Measurements from ENCODE around the gene RFTN1. TPM values are rescaled to one million over a fixed set of nuclear protein-coding genes. Genes with fewer than 3 reads are reported as not detected.

Gene RFTN1
- total and polyA plus RNA-seq, 4 donors, result 33.8 to 82.5 (median 53.4) TPM

DNA sequence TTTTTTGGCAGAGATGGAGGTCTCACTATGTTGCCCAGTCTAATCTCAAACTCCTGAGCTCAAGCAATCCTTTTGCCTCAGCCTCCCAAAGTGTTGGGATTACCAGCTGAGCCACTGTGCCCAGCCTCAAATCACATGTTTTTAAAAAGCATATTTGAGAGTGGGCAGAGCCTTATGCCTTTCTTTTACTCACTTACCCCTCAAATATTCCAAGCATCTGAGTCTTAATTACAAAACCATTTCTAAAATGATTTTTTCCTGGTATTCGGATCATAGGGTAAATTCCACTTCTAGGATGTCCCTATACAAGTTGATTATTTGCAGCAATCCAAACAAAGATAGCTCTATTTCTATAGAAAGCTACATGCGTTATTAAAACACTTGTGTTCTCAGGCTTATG lies 106.1 kb downstream of the RFTN1 start:
- no peaks in the 10 kb centered on the region for H3K27me3 ChIP-seq (ENCODE audit: control insufficient read depth in 3 of 3, insufficient read depth in 3 of 3, low read length in 2 of 3)
- TF ChIP-seq, protein P1, sequence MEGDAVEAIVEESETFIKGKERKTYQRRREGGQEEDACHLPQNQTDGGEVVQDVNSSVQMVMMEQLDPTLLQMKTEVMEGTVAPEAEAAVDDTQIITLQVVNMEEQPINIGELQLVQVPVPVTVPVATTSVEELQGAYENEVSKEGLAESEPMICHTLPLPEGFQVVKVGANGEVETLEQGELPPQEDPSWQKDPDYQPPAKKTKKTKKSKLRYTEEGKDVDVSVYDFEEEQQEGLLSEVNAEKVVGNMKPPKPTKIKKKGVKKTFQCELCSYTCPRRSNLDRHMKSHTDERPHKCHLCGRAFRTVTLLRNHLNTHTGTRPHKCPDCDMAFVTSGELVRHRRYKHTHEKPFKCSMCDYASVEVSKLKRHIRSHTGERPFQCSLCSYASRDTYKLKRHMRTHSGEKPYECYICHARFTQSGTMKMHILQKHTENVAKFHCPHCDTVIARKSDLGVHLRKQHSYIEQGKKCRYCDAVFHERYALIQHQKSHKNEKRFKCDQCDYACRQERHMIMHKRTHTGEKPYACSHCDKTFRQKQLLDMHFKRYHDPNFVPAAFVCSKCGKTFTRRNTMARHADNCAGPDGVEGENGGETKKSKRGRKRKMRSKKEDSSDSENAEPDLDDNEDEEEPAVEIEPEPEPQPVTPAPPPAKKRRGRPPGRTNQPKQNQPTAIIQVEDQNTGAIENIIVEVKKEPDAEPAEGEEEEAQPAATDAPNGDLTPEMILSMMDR (IDR thresholded peaks at IDR 0.05; ENCODE audit: control extremely low read depth, extremely low read depth), result no peak
- H3K4me3 ChIP-seq, result no peak overlapping the region
- WGBS, 2 donors, result 86 to 89% methylated on average over 2 of the region's 2 CpGs
- H3K27ac ChIP-seq (ENCODE audit: low read depth in 1 of 2, low read length in 1 of 2), result no peak overlapping the region
- peaks cover 0 to 12% (median 2%) of the 10 kb centered on the region in 4 donors for H3K36me3 ChIP-seq (ENCODE audit: control insufficient read depth in 4 of 4, insufficient read depth in 4 of 4, low read length in 4 of 4)
- H3K9me3 ChIP-seq (ENCODE audit: control insufficient read depth in 4 of 4, insufficient read depth in 3 of 4, low read length in 3 of 4), result no peaks in the 10 kb centered on the region
- peaks cover 0 to 9% (median 7%) of the 10 kb centered on the region in 5 donors for H3K4me1 ChIP-seq (ENCODE audit: control insufficient read depth in 5 of 5, insufficient read depth in 5 of 5, low read length in 5 of 5)
- DNase-seq, result no peak
- no peak for ATAC-seq (ENCODE audit: insufficient read depth, low FRiP score)
- H3K9ac ChIP-seq (ENCODE audit: insufficient read depth in 1 of 2, low read length in 2 of 2), result no peak overlapping the region

DNA sequence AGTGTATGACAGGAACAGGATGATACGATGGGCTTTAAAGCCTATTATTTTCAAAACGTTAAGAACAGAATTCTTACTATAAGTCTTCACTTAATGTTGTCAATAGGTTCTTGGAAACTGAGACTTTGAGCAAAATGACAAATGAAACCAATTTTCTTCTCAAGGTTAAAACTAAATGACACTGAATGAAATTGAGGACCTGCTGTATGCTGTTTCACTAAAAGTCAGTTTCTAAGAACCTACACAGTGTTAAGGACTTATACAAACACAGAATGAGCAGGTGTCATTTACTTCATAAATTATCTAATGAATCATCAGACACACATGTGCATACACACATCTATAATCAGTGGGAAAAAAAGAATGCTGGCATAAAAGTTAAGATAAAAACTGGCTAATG lies 106.9 kb downstream of the RFTN1 start:
- Histone ChIP-seq H3K9me3 (ENCODE audit: control insufficient read depth in 4 of 4, insufficient read depth in 3 of 4, low read length in 3 of 4) (no peaks in the 10 kb centered on the region), H3K9ac (ENCODE audit: insufficient read depth in 1 of 2, low read length in 2 of 2) (no peak overlapping the region), H3K36me3 (ENCODE audit: control insufficient read depth in 4 of 4, insufficient read depth in 4 of 4, low read length in 4 of 4) (peaks cover 0 to 12% (median 2%) of the 10 kb centered on the region in 4 donors), H3K27me3 (ENCODE audit: control insufficient read depth in 3 of 3, insufficient read depth in 3 of 3, low read length in 2 of 3) (no peaks in the 10 kb centered on the region), H3K4me1 (ENCODE audit: control insufficient read depth in 5 of 5, insufficient read depth in 5 of 5, low read length in 5 of 5) (peaks cover 0 to 9% (median 7%) of the 10 kb centered on the region in 5 donors), H3K27ac (ENCODE audit: low read depth in 1 of 2, low read length in 1 of 2) (no peak overlapping the region), H3K4me3 (no peak overlapping the region)
- ATAC-seq (ENCODE audit: insufficient read depth, low FRiP score) (no peak), DNase-seq (no peak)
- TF ChIP-seq, protein P1 (IDR thresholded peaks at IDR 0.05; ENCODE audit: control extremely low read depth, extremely low read depth), result no peak
- WGBS, 2 donors, result 71 to 86% methylated on average over 2 of the region's 2 CpGs

DNA sequence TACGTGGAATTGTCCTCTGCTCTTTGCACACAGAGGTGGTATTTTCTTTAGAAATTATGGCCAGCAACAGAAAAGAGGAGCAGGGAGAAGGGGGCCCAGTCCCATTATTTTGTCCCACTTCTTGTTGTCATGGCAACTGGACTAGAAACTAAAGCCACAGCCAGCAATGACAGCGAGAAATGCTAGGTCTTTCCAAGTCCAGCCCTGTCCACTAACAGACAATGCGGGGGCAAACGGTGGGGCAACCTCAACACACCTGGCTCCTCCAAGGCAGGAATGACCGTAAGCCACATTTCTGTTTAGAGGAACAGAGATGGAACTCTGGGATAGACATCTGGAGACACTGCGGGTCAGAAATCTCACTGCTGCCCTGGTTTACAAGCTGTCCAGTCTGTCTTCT lies 107.3 kb downstream of the RFTN1 start:
- H3K27ac ChIP-seq (ENCODE audit: low read depth in 1 of 2, low read length in 1 of 2), result no peak overlapping the region
- no peaks in the 10 kb centered on the region for H3K27me3 ChIP-seq (ENCODE audit: control insufficient read depth in 3 of 3, insufficient read depth in 3 of 3, low read length in 2 of 3)
- no peak overlapping the region for H3K9ac ChIP-seq (ENCODE audit: insufficient read depth in 1 of 2, low read length in 2 of 2)
- DNase-seq (no peak), ATAC-seq (ENCODE audit: insufficient read depth, low FRiP score) (no peak)
- no peak overlapping the region for H3K4me3 ChIP-seq
- peaks cover 0 to 12% (median 2%) of the 10 kb centered on the region in 4 donors for H3K36me3 ChIP-seq (ENCODE audit: control insufficient read depth in 4 of 4, insufficient read depth in 4 of 4, low read length in 4 of 4)
- 92 to 97% methylated on average over 6 of the region's 6 CpGs for WGBS, 2 donors
- no peaks in the 10 kb centered on the region for H3K9me3 ChIP-seq (ENCODE audit: control insufficient read depth in 4 of 4, insufficient read depth in 3 of 4, low read length in 3 of 4)
- TF ChIP-seq, protein P1 (IDR thresholded peaks at IDR 0.05; ENCODE audit: control extremely low read depth, extremely low read depth), result no peak
- peaks cover 0 to 9% (median 7%) of the 10 kb centered on the region in 5 donors for H3K4me1 ChIP-seq (ENCODE audit: control insufficient read depth in 5 of 5, insufficient read depth in 5 of 5, low read length in 5 of 5)

DNA sequence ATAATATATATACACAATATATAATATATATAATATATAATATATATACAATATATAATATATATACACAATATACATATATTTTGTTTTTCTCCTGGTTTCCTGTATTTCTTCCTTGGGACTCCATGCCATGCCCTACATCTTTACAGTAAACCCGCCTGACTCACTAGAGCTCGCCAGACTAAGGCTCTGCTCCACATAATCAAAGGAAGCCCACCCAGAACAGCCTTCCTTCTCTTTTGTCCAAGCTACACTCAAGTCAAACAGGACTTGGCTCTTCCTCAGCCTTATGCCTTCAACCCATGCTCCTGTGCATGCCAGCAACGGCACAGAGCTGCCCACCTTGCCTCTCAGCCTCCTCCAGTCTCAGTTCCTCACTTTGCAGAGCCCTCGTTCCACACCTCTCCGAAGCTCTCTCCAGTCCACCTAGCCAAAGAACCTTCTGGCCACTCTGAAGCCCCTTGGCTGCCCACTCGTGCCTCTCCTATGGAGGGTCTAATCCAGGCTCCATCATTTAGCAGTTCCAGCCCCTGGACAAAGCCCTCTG lies 109.1 kb downstream of the RFTN1 start:
- Histone ChIP-seq H3K9ac (ENCODE audit: insufficient read depth in 1 of 2, low read length in 2 of 2) (no peak overlapping the region), H3K4me3 (no peak overlapping the region), H3K27me3 (ENCODE audit: control insufficient read depth in 3 of 3, insufficient read depth in 3 of 3, low read length in 2 of 3) (no peaks in the 10 kb centered on the region), H3K36me3 (ENCODE audit: control insufficient read depth in 4 of 4, insufficient read depth in 4 of 4, low read length in 4 of 4) (peaks cover 0 to 12% (median 2%) of the 10 kb centered on the region in 4 donors), H3K4me1 (ENCODE audit: control insufficient read depth in 5 of 5, insufficient read depth in 5 of 5, low read length in 5 of 5) (peaks cover 0 to 26% (median 13%) of the 10 kb centered on the region in 5 donors), H3K9me3 (ENCODE audit: control insufficient read depth in 4 of 4, insufficient read depth in 3 of 4, low read length in 3 of 4) (no peaks in the 10 kb centered on the region), H3K27ac (ENCODE audit: low read depth in 1 of 2, low read length in 1 of 2) (no peak overlapping the region)
- 93 to 96% methylated on average over 6 of the region's 6 CpGs for WGBS, 2 donors
- DNase-seq (no peak), ATAC-seq (ENCODE audit: insufficient read depth, low FRiP score) (no peak)
- TF ChIP-seq, protein P1 (IDR thresholded peaks at IDR 0.05; ENCODE audit: control extremely low read depth, extremely low read depth), result no peak
